ENCODE results near the gene RALGAPB. TPM values are rescaled to one million over a fixed set of nuclear protein-coding genes. Genes with fewer than 3 reads are reported as not detected.

RALGAPB gene
- polyA plus RNA-seq, 1 donor (not counting 4 experiments of a cell fraction or from before 2014, with no cell fraction given): 23.8 TPM

- Histone ChIP-seq H3K27ac (ENCODE audit: control insufficient read depth, insufficient read depth, low read length) (no peak overlapping the region), H3K9ac (ENCODE audit: control insufficient read depth, extremely low read depth, insufficient read depth, low read length) (no peak overlapping the region), H3K4me2 (ENCODE audit: control insufficient read depth, extremely low read depth, insufficient read depth, low read depth, low read length) (no peak overlapping the region), H3K27me3 (ENCODE audit: control insufficient read depth, extremely low read depth, insufficient read depth, low read length) (peaks cover 10% of the 10 kb centered on the region), H4K20me1 (ENCODE audit: control insufficient read depth, extremely low read depth, insufficient read depth, low read length) (no peaks in the 10 kb centered on the region), H3K4me3 (ENCODE audit: control insufficient read depth in 2 of 3, extremely low read depth in 1 of 3, insufficient read depth in 2 of 3, low read depth in 1 of 3, low read length in 3 of 3) (no peak overlapping the region), H3K4me1 (ENCODE audit: control insufficient read depth, extremely low read depth, insufficient read depth, low read length) (peaks cover 12% of the 10 kb centered on the region), H3K9me1 (ENCODE audit: control insufficient read depth, extremely low read depth, insufficient read depth, low read length) (no peaks in the 10 kb centered on the region), H3K79me2 (ENCODE audit: control insufficient read depth, insufficient read depth, low read length) (no peaks in the 10 kb centered on the region), H3K36me3 (ENCODE audit: control insufficient read depth in 2 of 2, extremely low read depth in 1 of 2, insufficient read depth in 2 of 2, low read length in 2 of 2) (no peaks in the 10 kb centered on the region), H3K9me3 (ENCODE audit: control insufficient read depth, low read depth, low read length) (no peaks in the 10 kb centered on the region), H2AFZ (ENCODE audit: control insufficient read depth, low read length) (no peak overlapping the region)
- FAIRE-seq (no peak), DNase-seq (ENCODE audit: low read depth, low spot score) (no peak)
- dilution Hi-C loops (cut with MboI; ENCODE audit: extremely low pct_ligation_motif_present, low sequenced_read_pairs): no loop called here
- TF ChIP-seq EZH2 (IDR thresholded peaks at IDR 0.05; ENCODE audit: low read length) (no peak), CTCF (optimal IDR thresholded peaks at IDR 0.05 in 1 of 3, IDR thresholded peaks at IDR 0.05 in 1 of 3, conservative IDR thresholded peaks at IDR 0.05 in 1 of 3; ENCODE audit: extremely low read depth in 1 of 3, insufficient read depth in 2 of 3, low read length in 3 of 3) (no peak)
These were observed 130.6 kb downstream of the RALGAPB start for GRCh38 chr20:38603286-38603685.

GRCh38 chr20:38604873-38605303, 132.2 kb downstream of the RALGAPB start:
- dilution Hi-C loops (cut with MboI; ENCODE audit: extremely low pct_ligation_motif_present, low sequenced_read_pairs): no loop called here
- H3K79me2 ChIP-seq (ENCODE audit: control insufficient read depth, insufficient read depth, low read length): no peaks in the 10 kb centered on the region
- DNase-seq (ENCODE audit: low read depth, low spot score) (peak; percentile 41), FAIRE-seq (peak; percentile 76)
- no peak overlapping the region for H3K4me3 ChIP-seq (ENCODE audit: control insufficient read depth in 2 of 3, extremely low read depth in 1 of 3, insufficient read depth in 2 of 3, low read depth in 1 of 3, low read length in 3 of 3)
- no peaks in the 10 kb centered on the region for H3K36me3 ChIP-seq (ENCODE audit: control insufficient read depth in 2 of 2, extremely low read depth in 1 of 2, insufficient read depth in 2 of 2, low read length in 2 of 2)
- H4K20me1 ChIP-seq (ENCODE audit: control insufficient read depth, extremely low read depth, insufficient read depth, low read length): no peaks in the 10 kb centered on the region
- no peaks in the 10 kb centered on the region for H3K9me3 ChIP-seq (ENCODE audit: control insufficient read depth, low read depth, low read length)
- no peaks in the 10 kb centered on the region for H3K9me1 ChIP-seq (ENCODE audit: control insufficient read depth, extremely low read depth, insufficient read depth, low read length)
- H2AFZ ChIP-seq (ENCODE audit: control insufficient read depth, low read length): no peak overlapping the region
- H3K27ac ChIP-seq (ENCODE audit: control insufficient read depth, insufficient read depth, low read length): no peak overlapping the region
- peaks cover 12% of the 10 kb centered on the region for H3K4me1 ChIP-seq (ENCODE audit: control insufficient read depth, extremely low read depth, insufficient read depth, low read length)
- H3K27me3 ChIP-seq (ENCODE audit: control insufficient read depth, extremely low read depth, insufficient read depth, low read length): peaks cover 10% of the 10 kb centered on the region
- no peak overlapping the region for H3K9ac ChIP-seq (ENCODE audit: control insufficient read depth, extremely low read depth, insufficient read depth, low read length)
- no peak overlapping the region for H3K4me2 ChIP-seq (ENCODE audit: control insufficient read depth, extremely low read depth, insufficient read depth, low read depth, low read length)
- TF ChIP-seq CTCF (optimal IDR thresholded peaks at IDR 0.05 in 1 of 3, IDR thresholded peaks at IDR 0.05 in 1 of 3, conservative IDR thresholded peaks at IDR 0.05 in 1 of 3; ENCODE audit: extremely low read depth in 1 of 3, insufficient read depth in 2 of 3, low read length in 3 of 3) (no peak), EZH2 (IDR thresholded peaks at IDR 0.05; ENCODE audit: low read length) (no peak)

All from keratinocyte (primary cell).